ENCODE results near the gene TRIM5.

- TF ChIP-seq CTCF (IDR thresholded peaks at IDR 0.05) (no peak), POLR2A (IDR thresholded peaks at IDR 0.05) (no peak)
Measured at GRCh38 chr11:5713695-5714094, 28.8 kb upstream of the TRIM5 start.
